H9 (cell line): Measurements from ENCODE around the gene THEM4. TPM values are rescaled to one million over a fixed set of nuclear protein-coding genes. Genes with fewer than 3 reads are reported as not detected.

Source experiments
- DNase-seq: peaks from one replicate; pipeline ENCODE4 v3.0.0-alpha.2; 2017
- H2AFZ ChIP-seq: one replicate; pipeline ENCODE4 v1.6.1; 2013; ENCODE audit warnings: mild to moderate bottlenecking, low read length, control low read depth, moderate library complexity
- H2AK5ac ChIP-seq: 2 replicates; pipeline ENCODE4 v1.6.1; 2013; ENCODE audit warnings: low read length, control low read depth, mixed read lengths; ENCODE audit not compliant: insufficient read length
- H2BK120ac ChIP-seq: one replicate; pipeline ENCODE4 v1.6.1; 2013; ENCODE audit warnings: low read depth, mild to moderate bottlenecking, low read length, control low read depth, inconsistent platforms; ENCODE audit not compliant: poor library complexity, severe bottlenecking
- H2BK12ac ChIP-seq: 2 replicates; pipeline ENCODE4 v1.6.1; 2013; ENCODE audit warnings: low read length, control low read depth, mixed read lengths, low read depth; ENCODE audit not compliant: insufficient read length
- H2BK15ac ChIP-seq: 2 replicates; pipeline ENCODE4 v1.6.1; 2013; ENCODE audit warnings: low read depth, low read length, control low read depth
- H2BK20ac ChIP-seq: one replicate; pipeline ENCODE4 v1.6.1; 2013; ENCODE audit warnings: low read depth, mild to moderate bottlenecking, low read length, control low read depth, inconsistent platforms; ENCODE audit not compliant: poor library complexity, severe bottlenecking
- H2BK5ac ChIP-seq: 2 replicates; pipeline ENCODE4 v1.6.1; 2013; ENCODE audit warnings: low read length, control low read depth, mixed read lengths; ENCODE audit not compliant: insufficient read length
- H3K14ac ChIP-seq: 2 replicates; pipeline ENCODE4 v1.6.1; 2013; ENCODE audit warnings: low read length, control low read depth; ENCODE audit not compliant: insufficient read depth
- H3K18ac ChIP-seq: 2 replicates; pipeline ENCODE4 v1.6.1; 2013; ENCODE audit warnings: low read depth, mild to moderate bottlenecking, mixed read lengths, low read length, control low read depth; ENCODE audit not compliant: insufficient read length
- H3K23ac ChIP-seq: 2 replicates; pipeline ENCODE4 v1.6.1; 2013; ENCODE audit warnings: low read length, control low read depth, mixed read lengths, low read depth; ENCODE audit not compliant: insufficient read length
- H3K23me2 ChIP-seq: 2 replicates; pipeline ENCODE4 v1.6.1; 2013; ENCODE audit warnings: low read depth, mild to moderate bottlenecking, mixed read lengths, low read length, control low read depth; ENCODE audit not compliant: insufficient read length, poor library complexity, severe bottlenecking
- H3K27ac ChIP-seq: 2 replicates; pipeline ENCODE4 v1.5.1; 2013; ENCODE audit warnings: low read length, control low read depth, mixed read lengths, low read depth; ENCODE audit not compliant: insufficient read length
- H3K27me3 ChIP-seq: 2 replicates; pipeline ENCODE4 v1.6.1; 2013; ENCODE audit warnings: low read length, control low read depth, inconsistent platforms; ENCODE audit not compliant: insufficient read depth
- H3K4ac ChIP-seq: 2 replicates; pipeline ENCODE4 v1.6.1; 2013; ENCODE audit warnings: low read depth, mild to moderate bottlenecking, control low read depth, inconsistent platforms, low read length, moderate library complexity
- H3K4me1 ChIP-seq: 2 replicates; pipeline ENCODE4 v1.6.1; 2013; ENCODE audit warnings: low read length, control low read depth, inconsistent platforms; ENCODE audit not compliant: insufficient read depth
- H3K4me2 ChIP-seq: 2 replicates; pipeline ENCODE4 v1.6.1; 2013; ENCODE audit warnings: low read length, control low read depth, mixed read lengths; ENCODE audit not compliant: insufficient read length, insufficient read depth
- H3K56ac ChIP-seq: 2 replicates; pipeline ENCODE4 v1.6.1; 2013; ENCODE audit warnings: low read depth, mild to moderate bottlenecking, mixed read lengths, low read length, control low read depth; ENCODE audit not compliant: insufficient read length
- H3K79me1 ChIP-seq: 2 replicates; pipeline ENCODE4 v1.6.1; 2013; ENCODE audit warnings: low read depth, mild to moderate bottlenecking, moderate library complexity, low read length, control low read depth, inconsistent platforms; ENCODE audit not compliant: insufficient read depth, poor library complexity, severe bottlenecking
- H3K79me2 ChIP-seq: 2 replicates; pipeline ENCODE4 v1.6.1; 2013; ENCODE audit warnings: low read length, control low read depth, inconsistent platforms; ENCODE audit not compliant: insufficient read depth
- H3K9ac ChIP-seq: 2 replicates; pipeline ENCODE4 v1.6.1; 2013; ENCODE audit warnings: low read length, control low read depth, mixed read lengths; ENCODE audit not compliant: insufficient read length; ENCODE audit errors: extremely low read depth
- H3K9me3 ChIP-seq: one replicate; pipeline ENCODE4 v1.6.1; 2013; ENCODE audit warnings: low read depth, low read length, inconsistent platforms; ENCODE audit not compliant: control insufficient read depth
- H3T11ph ChIP-seq: one replicate; pipeline ENCODE4 v1.6.1; 2013; ENCODE audit warnings: mild to moderate bottlenecking, low read length, control low read depth, inconsistent platforms
- H4K20me1 ChIP-seq: one replicate; pipeline ENCODE4 v1.6.1; 2013; ENCODE audit not compliant: control insufficient read depth, insufficient read length, insufficient read depth
- H4K5ac ChIP-seq: 2 replicates; pipeline ENCODE4 v1.6.1; 2013; ENCODE audit warnings: low read depth, mild to moderate bottlenecking, mixed read lengths, low read length, control low read depth; ENCODE audit not compliant: insufficient read length
- H4K8ac ChIP-seq: replicated peaks from 2 replicates; pipeline ENCODE4 v1.6.1; 2013; ENCODE audit warnings: low read length, control low read depth, mixed read lengths, low read depth; ENCODE audit not compliant: insufficient read length
- H4K91ac ChIP-seq: 2 replicates; pipeline ENCODE4 v1.6.1; 2013; ENCODE audit warnings: low read depth, mild to moderate bottlenecking, moderate library complexity, mixed read lengths, low read length, control low read depth; ENCODE audit not compliant: insufficient read length
- H3K27ac Mint-ChIP-seq, 3 experiments: 2 replicates in 2 of 3; 3 replicates in 1 of 3; pipeline ENCODE4 v1.8.0; 2020 to 2021; ENCODE audit warnings: mixed read lengths in 3 of 3, mild to moderate bottlenecking in 1 of 3, moderate library complexity in 1 of 3
- H3K27me3 Mint-ChIP-seq: 2 replicates; pipeline ENCODE4 v1.8.0; 2021; ENCODE audit warnings: low read depth, mild to moderate bottlenecking, moderate library complexity, mixed read lengths
- H3K36me3 Mint-ChIP-seq, 3 experiments: 2 replicates in 2 of 3; 3 replicates in 1 of 3; pipeline ENCODE4 v1.8.0; 2020 to 2021; ENCODE audit warnings: low read depth in 3 of 3, mixed read lengths in 3 of 3; ENCODE audit not compliant: insufficient read depth in 1 of 3
- H3K4me1 Mint-ChIP-seq, 2 experiments: 2 replicates each; pipeline ENCODE4 v1.8.0; 2020; ENCODE audit warnings: mixed read lengths in 2 of 2
- H3K4me3 Mint-ChIP-seq, 2 experiments: 2 replicates in 1 of 2; 3 replicates in 1 of 2; pipeline ENCODE4 v1.8.0; 2020 to 2021; ENCODE audit warnings: mild to moderate bottlenecking in 2 of 2, mixed read lengths in 2 of 2, moderate library complexity in 1 of 2
- H3K9me3 Mint-ChIP-seq, 2 experiments: 2 replicates in 1 of 2; 3 replicates in 1 of 2; pipeline ENCODE4 v1.8.0; 2020; ENCODE audit warnings: mild to moderate bottlenecking in 2 of 2, mixed read lengths in 2 of 2, moderate library complexity in 1 of 2
- CTCF ChIP-seq: fragments of 200-600 bp; sonication (generic); conservative IDR thresholded peaks from 3 replicates; pipeline ENCODE4 v1.8.0; 2021; ENCODE audit warnings: antibody characterized with exemption, mild to moderate bottlenecking
- WGBS: extraction: QIAGEN DNeasy Blood & Tissue Kit; methylation state at CpG from one replicate; pipeline ENCODE4 v1.1.7; 2013; ENCODE audit warnings: missing lambda C conversion rate, low lambda C conversion rate, mixed read lengths; ENCODE audit not compliant: insufficient read length; ENCODE audit errors: extremely low coverage; 5-methylcytosine and 5-hydroxymethylcytosine counted together
- total RNA-seq: library from RNA; stranded (reverse); gene quantifications from 2 replicates; pipeline ENCODE4 v1.2.1, GENCODE V29; 2021

Gene THEM4
- total RNA-seq, 1 experiment from 2014 or later, result 10.5 TPM

- no peak for DNase-seq
- no peaks in the 10 kb centered on the region for H3K23me2 ChIP-seq
- Mint-ChIP-seq H3K9me3 (no peaks in the 10 kb centered on the region), H3K27me3 (peaks cover 56% of the 10 kb centered on the region), H3K4me1 (peaks cover 3 to 4% of the 10 kb centered on the region in 2 experiments), H3K4me3 (no peak overlapping the region), H3K36me3 (no peaks in the 10 kb centered on the region), H3K27ac (no peak overlapping the region)
- H3K4ac ChIP-seq, result no peak overlapping the region
- H3K79me2 ChIP-seq, result no peaks in the 10 kb centered on the region
- H2BK5ac ChIP-seq, result no peak overlapping the region
- H3K18ac ChIP-seq, result no peak overlapping the region
- no peak overlapping the region for H3K4me2 ChIP-seq
- no peak overlapping the region for H3K14ac ChIP-seq
- H3K27ac ChIP-seq, result no peak overlapping the region
- H2BK12ac ChIP-seq, result no peak overlapping the region
- H4K20me1 ChIP-seq, result no peaks in the 10 kb centered on the region
- no peak overlapping the region for H3K23ac ChIP-seq
- no peak overlapping the region for H3K9ac ChIP-seq
- no peak overlapping the region for H2AFZ ChIP-seq
- no peak overlapping the region for H2BK20ac ChIP-seq
- no peak overlapping the region for H4K91ac ChIP-seq
- no peaks in the 10 kb centered on the region for H3K9me3 ChIP-seq
- H3K56ac ChIP-seq, result no peak overlapping the region
- H4K8ac ChIP-seq, result no peak overlapping the region
- no peak overlapping the region for H2BK15ac ChIP-seq
- no CpG with 5 or more reads among the region's 2 CpGs for WGBS
- H3K79me1 ChIP-seq, result no peaks in the 10 kb centered on the region
- no peak overlapping the region for H3T11ph ChIP-seq
- no peak overlapping the region for H2AK5ac ChIP-seq
- H2BK120ac ChIP-seq, result no peak overlapping the region
- no peak overlapping the region for H4K5ac ChIP-seq
- TF ChIP-seq CTCF, result no peak
- H3K27me3 ChIP-seq, result peaks cover 7% of the 10 kb centered on the region; the same call in 1 of the 2 replicates
- H3K4me1 ChIP-seq, result no peaks in the 10 kb centered on the region
Measured at GRCh38 chr1:151867321-151867720, 42.0 kb downstream of the THEM4 start.
